ENCODE results near the gene IFNL3.

DNA sequence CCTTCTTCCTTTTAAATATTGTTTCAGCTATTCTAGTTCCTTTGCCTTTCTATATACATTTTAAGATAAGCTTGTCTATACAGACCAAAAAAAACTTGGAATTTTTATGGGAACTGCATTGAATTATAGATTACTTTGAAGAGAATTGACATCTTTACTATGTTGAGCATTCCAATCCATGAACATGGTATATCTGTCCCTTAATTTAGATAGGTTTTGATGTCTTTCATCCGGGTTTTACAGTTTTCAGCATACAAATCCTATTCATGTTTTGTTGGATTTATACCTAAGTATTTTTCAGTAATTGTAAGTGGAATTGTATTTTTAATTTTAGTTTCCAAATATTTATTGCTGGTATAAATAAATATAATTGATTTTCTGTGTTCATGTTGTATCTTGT, 39.2 kb upstream of the IFNL3 start:
- TF ChIP-seq, protein P1, sequence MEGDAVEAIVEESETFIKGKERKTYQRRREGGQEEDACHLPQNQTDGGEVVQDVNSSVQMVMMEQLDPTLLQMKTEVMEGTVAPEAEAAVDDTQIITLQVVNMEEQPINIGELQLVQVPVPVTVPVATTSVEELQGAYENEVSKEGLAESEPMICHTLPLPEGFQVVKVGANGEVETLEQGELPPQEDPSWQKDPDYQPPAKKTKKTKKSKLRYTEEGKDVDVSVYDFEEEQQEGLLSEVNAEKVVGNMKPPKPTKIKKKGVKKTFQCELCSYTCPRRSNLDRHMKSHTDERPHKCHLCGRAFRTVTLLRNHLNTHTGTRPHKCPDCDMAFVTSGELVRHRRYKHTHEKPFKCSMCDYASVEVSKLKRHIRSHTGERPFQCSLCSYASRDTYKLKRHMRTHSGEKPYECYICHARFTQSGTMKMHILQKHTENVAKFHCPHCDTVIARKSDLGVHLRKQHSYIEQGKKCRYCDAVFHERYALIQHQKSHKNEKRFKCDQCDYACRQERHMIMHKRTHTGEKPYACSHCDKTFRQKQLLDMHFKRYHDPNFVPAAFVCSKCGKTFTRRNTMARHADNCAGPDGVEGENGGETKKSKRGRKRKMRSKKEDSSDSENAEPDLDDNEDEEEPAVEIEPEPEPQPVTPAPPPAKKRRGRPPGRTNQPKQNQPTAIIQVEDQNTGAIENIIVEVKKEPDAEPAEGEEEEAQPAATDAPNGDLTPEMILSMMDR (IDR thresholded peaks at IDR 0.05): no peak
- no peak for TF ChIP-seq POLR2A (IDR thresholded peaks at IDR 0.05; ENCODE audit: low read depth)
- no peak for TF ChIP-seq POLR2AphosphoS5 (IDR thresholded peaks at IDR 0.05)

Data from esophagus muscularis mucosa (tissue), 3 donors.